HG03354 (cell line): Measurements from ENCODE around the gene LSM10.

Experiments used
- ATAC-seq: cut with Tn5 transposase; IDR thresholded peaks from one replicate; pipeline ENCODE4 v1.9.1; 2021; ENCODE audit warnings: mild to moderate bottlenecking; ENCODE audit not compliant: unreplicated experiment, poor library complexity, severe bottlenecking

Gene LSM10

GRCh38 chr1:36385410-36386264, 12.1 kb downstream of the LSM10 start, which contains the start of gene STK40:
TSS of gene STK40 (minus strand) at chr1:36385924. CDS start at chr1:36361332, 24,592 bp downstream.
- ATAC-seq = peak; percentile 88

- ATAC-seq = no peak
Measured at GRCh38 chr1:36384542-36385409, 12.9 kb downstream of the LSM10 start.

- ATAC-seq = no peak
Measured at GRCh38 chr1:36383240-36383639, 14.5 kb downstream of the LSM10 start.

GRCh38 chr1:36382669-36383068, 15.0 kb downstream of the LSM10 start:
- ATAC-seq = no peak

GRCh38 chr1:36382231-36382630, 15.5 kb downstream of the LSM10 start:
- no peak for ATAC-seq

GRCh38 chr1:36381405-36381804, 16.3 kb downstream of the LSM10 start:
- ATAC-seq = no peak

- no peak for ATAC-seq
Measured at GRCh38 chr1:36380782-36381181, 16.9 kb downstream of the LSM10 start.

- no peak for ATAC-seq
Measured at GRCh38 chr1:36380143-36380619, 17.5 kb downstream of the LSM10 start.

GRCh38 chr1:36377791-36378492, 19.8 kb downstream of the LSM10 start:
- ATAC-seq = no peak

- ATAC-seq = no peak
Measured at GRCh38 chr1:36372617-36373016, 25.1 kb downstream of the LSM10 start.

- ATAC-seq = peak; percentile 55
Measured at GRCh38 chr1:36369061-36369861, 28.4 kb downstream of the LSM10 start.

GRCh38 chr1:36367798-36368197, 29.9 kb downstream of the LSM10 start:
- no peak for ATAC-seq

- no peak for ATAC-seq
Measured at GRCh38 chr1:36367066-36367465, 30.6 kb downstream of the LSM10 start.

GRCh38 chr1:36366091-36366661, 31.5 kb downstream of the LSM10 start:
- no peak for ATAC-seq

- no peak for ATAC-seq
Measured at GRCh38 chr1:36365381-36365780, 32.3 kb downstream of the LSM10 start.

- ATAC-seq = no peak
Measured at GRCh38 chr1:36359911-36360550, 37.7 kb downstream of the LSM10 start.

GRCh38 chr1:36359383-36359782, 38.3 kb downstream of the LSM10 start:
- no peak for ATAC-seq

GRCh38 chr1:36358514-36359084, 39.1 kb downstream of the LSM10 start:
- no peak for ATAC-seq
